ENCODE results near the gene MED26. TPM values are rescaled to one million over a fixed set of nuclear protein-coding genes. Genes with fewer than 3 reads are reported as not detected.
"Not testable (repeated sequence)": the region's sequence is repeated elsewhere in the genome, so short reads cannot be mapped to it uniquely, and the experiment has no call there.

The MED26 gene, protein sequence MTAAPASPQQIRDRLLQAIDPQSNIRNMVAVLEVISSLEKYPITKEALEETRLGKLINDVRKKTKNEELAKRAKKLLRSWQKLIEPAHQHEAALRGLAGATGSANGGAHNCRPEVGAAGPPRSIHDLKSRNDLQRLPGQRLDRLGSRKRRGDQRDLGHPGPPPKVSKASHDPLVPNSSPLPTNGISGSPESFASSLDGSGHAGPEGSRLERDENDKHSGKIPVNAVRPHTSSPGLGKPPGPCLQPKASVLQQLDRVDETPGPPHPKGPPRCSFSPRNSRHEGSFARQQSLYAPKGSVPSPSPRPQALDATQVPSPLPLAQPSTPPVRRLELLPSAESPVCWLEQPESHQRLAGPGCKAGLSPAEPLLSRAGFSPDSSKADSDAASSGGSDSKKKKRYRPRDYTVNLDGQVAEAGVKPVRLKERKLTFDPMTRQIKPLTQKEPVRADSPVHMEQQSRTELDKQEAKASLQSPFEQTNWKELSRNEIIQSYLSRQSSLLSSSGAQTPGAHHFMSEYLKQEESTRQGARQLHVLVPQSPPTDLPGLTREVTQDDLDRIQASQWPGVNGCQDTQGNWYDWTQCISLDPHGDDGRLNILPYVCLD
- 10 to 100 TPM; 13.5 to 29.9 TPM for total RNA-seq

DNA sequence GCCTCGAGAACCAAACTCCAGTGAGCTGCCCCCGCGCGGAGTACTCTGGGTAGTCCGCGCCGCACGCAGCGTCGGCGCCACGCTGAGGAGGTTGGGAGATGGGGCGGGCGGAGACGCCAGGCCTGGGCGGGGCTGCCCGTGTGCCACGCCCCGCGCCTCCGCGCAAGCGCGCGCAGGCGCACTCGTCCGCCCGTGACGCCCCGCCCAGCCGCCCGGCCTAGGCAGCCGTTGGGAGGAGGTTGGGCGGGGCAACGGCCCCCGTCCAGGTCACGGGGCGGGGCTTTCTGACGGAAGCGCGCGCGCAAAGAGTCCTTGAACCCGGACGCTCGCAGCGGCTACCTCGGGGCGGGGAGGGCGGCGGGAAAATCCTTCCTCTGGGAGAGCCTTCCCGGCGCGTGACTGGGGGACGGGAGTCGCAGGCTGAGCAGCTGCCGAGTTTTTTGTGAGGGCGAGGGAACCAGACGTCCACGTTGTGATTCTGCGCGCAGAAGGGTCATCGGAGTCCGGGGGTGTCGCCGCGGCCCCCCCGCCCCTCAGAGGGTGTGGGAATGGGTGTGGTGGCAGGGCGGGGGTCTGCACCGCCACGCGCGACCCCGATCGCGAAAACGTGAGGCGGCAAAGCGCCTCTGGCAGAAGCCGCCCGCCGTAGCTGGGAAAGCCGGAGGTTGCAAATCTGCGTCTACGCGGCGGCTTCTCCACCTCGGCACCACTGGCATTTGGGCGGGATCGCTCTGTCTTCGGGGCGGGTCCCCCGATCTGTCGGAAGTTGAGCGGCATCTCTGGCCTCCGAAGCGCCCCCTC, at the start of gene MED26:
Gene MED26, minus strand, starts transcription at position 22 of the 801 bp plus-strand sequence. CDS start 261 bp downstream, outside the sequence.
- Histone ChIP-seq H3K4me1 (replicated peaks) (peaks cover 8% of the 10 kb centered on the region), H3K36me3 (no peaks in the 10 kb centered on the region), H3K4me3 (peak within 1 kb of the TSS; percentile 89 to 95), H3K9me3 (no peaks in the 10 kb centered on the region), H3K27me3 (replicated peaks; ENCODE audit: insufficient read depth) (no peaks in the 10 kb centered on the region), H3K27ac (peak within 1 kb of the TSS; percentile 98 to 99)
- intact Hi-C loops (cut with DNase I) = loop anchor here (5.0 kb wide), 1 partner anchor 56 kb away; the partner anchor contains the start of gene SLC35E1
- TF ChIP-seq, protein P1, sequence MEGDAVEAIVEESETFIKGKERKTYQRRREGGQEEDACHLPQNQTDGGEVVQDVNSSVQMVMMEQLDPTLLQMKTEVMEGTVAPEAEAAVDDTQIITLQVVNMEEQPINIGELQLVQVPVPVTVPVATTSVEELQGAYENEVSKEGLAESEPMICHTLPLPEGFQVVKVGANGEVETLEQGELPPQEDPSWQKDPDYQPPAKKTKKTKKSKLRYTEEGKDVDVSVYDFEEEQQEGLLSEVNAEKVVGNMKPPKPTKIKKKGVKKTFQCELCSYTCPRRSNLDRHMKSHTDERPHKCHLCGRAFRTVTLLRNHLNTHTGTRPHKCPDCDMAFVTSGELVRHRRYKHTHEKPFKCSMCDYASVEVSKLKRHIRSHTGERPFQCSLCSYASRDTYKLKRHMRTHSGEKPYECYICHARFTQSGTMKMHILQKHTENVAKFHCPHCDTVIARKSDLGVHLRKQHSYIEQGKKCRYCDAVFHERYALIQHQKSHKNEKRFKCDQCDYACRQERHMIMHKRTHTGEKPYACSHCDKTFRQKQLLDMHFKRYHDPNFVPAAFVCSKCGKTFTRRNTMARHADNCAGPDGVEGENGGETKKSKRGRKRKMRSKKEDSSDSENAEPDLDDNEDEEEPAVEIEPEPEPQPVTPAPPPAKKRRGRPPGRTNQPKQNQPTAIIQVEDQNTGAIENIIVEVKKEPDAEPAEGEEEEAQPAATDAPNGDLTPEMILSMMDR (IDR thresholded peaks at IDR 0.05) = peak in 3 of 4 experiments; percentile 29 to 64 (median 43)
- TF ChIP-seq POLR2A (IDR thresholded peaks at IDR 0.05) (peak; percentile 77), POLR2AphosphoS5 (IDR thresholded peaks at IDR 0.05) (peak; percentile 85)
- WGBS = under 1% methylated on average over 65 of the region's 98 CpGs
- DNase-seq (ENCODE audit: low spot score) = peak; percentile 93

DNA sequence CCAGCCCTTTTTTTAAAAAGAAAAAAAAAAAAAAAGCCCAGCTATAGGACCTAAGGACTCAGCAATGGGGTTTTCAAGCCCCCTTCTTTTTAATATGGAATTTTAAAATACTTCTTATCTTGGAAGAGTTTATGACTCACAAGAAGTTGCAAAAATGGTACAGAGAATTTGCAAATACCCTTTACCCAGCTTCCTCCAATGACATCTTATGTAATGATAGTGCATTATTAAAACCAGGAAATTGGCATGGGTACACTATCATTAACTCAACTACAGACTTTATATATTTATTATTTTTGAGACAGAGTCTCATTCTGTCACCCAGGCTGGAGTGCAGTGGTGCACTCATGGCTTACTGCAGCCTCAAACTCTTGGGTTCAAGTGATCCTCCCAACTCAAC, 49.1 kb upstream of the MED26 start:
- Histone ChIP-seq H3K27ac (no peak overlapping the region), H3K4me3 (no peak overlapping the region), H3K36me3 (peaks cover 0 to 9% of the 10 kb centered on the region in 2 donors), H3K9me3 (no peaks in the 10 kb centered on the region), H3K4me1 (replicated peaks) (no peaks in the 10 kb centered on the region), H3K27me3 (replicated peaks; ENCODE audit: insufficient read depth) (no peaks in the 10 kb centered on the region)
- intact Hi-C loops (cut with DNase I) = no loop called here
- DNase-seq (ENCODE audit: low spot score) = no peak
- TF ChIP-seq, protein P1 (IDR thresholded peaks at IDR 0.05) = no peak
- TF ChIP-seq POLR2A (IDR thresholded peaks at IDR 0.05) (no peak), POLR2AphosphoS5 (IDR thresholded peaks at IDR 0.05) (no peak)

DNA sequence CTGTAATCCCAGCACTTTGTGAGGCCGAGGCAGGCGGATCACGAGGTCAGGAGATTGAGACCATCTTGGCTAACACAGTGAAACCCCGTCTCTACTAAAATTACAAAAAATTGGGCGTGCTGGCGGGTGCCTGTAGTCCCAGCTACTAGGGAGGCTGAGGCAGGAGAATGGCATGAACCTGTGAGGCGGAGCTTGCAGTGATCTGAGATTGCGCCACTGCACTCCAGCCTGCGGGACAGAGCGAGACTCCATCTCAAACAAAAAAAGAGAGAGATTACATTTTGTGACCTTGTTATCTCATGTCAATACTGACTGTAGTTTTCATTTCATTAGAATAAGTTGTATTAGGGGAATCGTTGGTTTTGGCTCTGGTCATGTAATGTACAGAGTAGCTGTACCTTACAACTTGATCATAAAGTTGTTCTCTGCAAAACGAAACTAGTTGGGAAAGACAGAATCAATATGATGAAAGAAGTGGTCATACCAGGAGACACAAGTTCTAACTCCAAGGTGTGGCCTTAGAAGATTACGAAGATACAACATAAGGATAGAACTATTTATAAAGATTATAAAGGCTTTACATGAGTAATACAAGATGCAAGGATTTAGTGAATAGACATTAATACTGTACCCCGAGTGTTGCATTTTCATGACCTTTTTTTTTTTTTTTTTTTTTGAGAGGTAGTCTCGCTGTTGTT, 48.2 kb upstream of the MED26 start:
- no peaks in the 10 kb centered on the region for H3K4me1 ChIP-seq (replicated peaks)
- DNase-seq (ENCODE audit: low spot score) = no peak
- no peak overlapping the region for H3K4me3 ChIP-seq
- no peaks in the 10 kb centered on the region for H3K27me3 ChIP-seq (replicated peaks; ENCODE audit: insufficient read depth)
- intact Hi-C loops (cut with DNase I) = no loop called here
- no peaks in the 10 kb centered on the region for H3K9me3 ChIP-seq
- H3K27ac ChIP-seq = no peak overlapping the region
- 86% methylated on average over 15 of the region's 15 CpGs for WGBS
- no peak for TF ChIP-seq POLR2A (IDR thresholded peaks at IDR 0.05)
- no peak for TF ChIP-seq POLR2AphosphoS5 (IDR thresholded peaks at IDR 0.05)
- TF ChIP-seq, protein P1 (IDR thresholded peaks at IDR 0.05) = no peak
- H3K36me3 ChIP-seq = peaks cover 0 to 9% of the 10 kb centered on the region in 2 donors

DNA sequence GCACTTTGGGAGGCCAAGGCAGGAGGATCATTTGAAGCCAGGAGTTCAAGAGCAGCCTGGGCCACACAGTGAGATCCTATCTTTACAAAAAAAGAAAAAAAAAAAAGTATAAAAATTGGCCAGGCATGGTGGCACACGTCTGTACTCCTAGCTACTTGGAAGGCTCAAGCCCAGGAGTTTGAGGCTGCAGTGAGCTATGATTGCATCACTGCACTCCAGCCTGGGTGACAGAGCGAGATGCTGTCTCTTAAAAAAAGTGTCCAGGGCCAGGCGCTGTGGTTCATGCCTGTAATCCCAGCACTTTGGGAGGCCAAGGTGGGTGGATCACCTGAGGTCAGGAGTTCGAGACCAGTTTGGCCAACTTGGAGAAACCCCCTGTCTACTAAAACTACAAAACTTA, 45.8 kb upstream of the MED26 start:
- H3K9me3 ChIP-seq; H3K27me3 ChIP-seq (replicated peaks; ENCODE audit: insufficient read depth); H3K27ac ChIP-seq; H3K4me3 ChIP-seq; H3K4me1 ChIP-seq (replicated peaks); H3K36me3 ChIP-seq; intact Hi-C loops (cut with DNase I); DNase-seq (ENCODE audit: low spot score): not testable (repeated sequence)
- 75% methylated on average over 4 of the region's 4 CpGs for WGBS

DNA sequence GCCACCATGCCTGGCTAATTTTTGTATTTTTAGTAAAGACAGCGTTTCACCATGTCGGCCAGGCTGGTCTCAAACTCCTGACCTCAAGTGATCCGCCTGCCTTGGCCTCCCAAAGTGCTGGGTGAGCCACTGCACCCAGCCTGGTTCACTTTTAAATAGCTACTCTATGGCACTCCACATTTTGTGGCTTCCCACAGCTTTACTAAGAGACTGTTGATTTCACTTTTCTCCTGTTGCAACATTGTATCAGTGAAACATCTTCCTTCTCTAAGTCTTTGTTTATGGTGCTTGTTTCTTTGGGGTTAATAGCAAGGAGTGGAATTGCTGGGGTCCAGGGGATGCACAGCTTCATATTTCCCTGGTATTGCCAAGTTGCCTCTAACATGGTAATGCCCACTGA, 45.2 kb upstream of the MED26 start:
- 88% methylated on average over 3 of the region's 3 CpGs for WGBS
- no peaks in the 10 kb centered on the region for H3K27me3 ChIP-seq (replicated peaks; ENCODE audit: insufficient read depth)
- no peak for DNase-seq (ENCODE audit: low spot score)
- no peaks in the 10 kb centered on the region for H3K4me1 ChIP-seq (replicated peaks)
- no peaks in the 10 kb centered on the region for H3K36me3 ChIP-seq
- intact Hi-C loops (cut with DNase I) = no loop called here
- no peak overlapping the region for H3K4me3 ChIP-seq
- no peaks in the 10 kb centered on the region for H3K9me3 ChIP-seq
- TF ChIP-seq, protein P1 (IDR thresholded peaks at IDR 0.05) = no peak
- no peak for TF ChIP-seq POLR2A (IDR thresholded peaks at IDR 0.05)
- no peak for TF ChIP-seq POLR2AphosphoS5 (IDR thresholded peaks at IDR 0.05)
- H3K27ac ChIP-seq = no peak overlapping the region
